Measurements from ENCODE around the gene DSPP.

- TF ChIP-seq CTCF (IDR thresholded peaks at IDR 0.05) (no peak), RCOR1 (IDR thresholded peaks at IDR 0.05; ENCODE audit: low read length) (no peak), EZH2phosphoT487 (IDR thresholded peaks at IDR 0.05; ENCODE audit: borderline replicate concordance, low read depth) (no peak), PBX3 (IDR thresholded peaks at IDR 0.05) (no peak), YY1 (IDR thresholded peaks at IDR 0.05; ENCODE audit: low read depth) (no peak), TAF1 (IDR thresholded peaks at IDR 0.05; ENCODE audit: borderline replicate concordance, low read depth, low read length) (no peak), POLR2AphosphoS5 (IDR thresholded peaks at IDR 0.05; ENCODE audit: low read depth, low read length) (no peak), GABPA (IDR thresholded peaks at IDR 0.05; ENCODE audit: low read depth) (no peak), NRF1 (IDR thresholded peaks at IDR 0.05; ENCODE audit: low read depth, low read length) (no peak), RAD21 (IDR thresholded peaks at IDR 0.05; ENCODE audit: low read length) (no peak), FOXM1 (IDR thresholded peaks at IDR 0.05; ENCODE audit: low read depth) (no peak)
- TF ChIP-seq, protein P1, sequence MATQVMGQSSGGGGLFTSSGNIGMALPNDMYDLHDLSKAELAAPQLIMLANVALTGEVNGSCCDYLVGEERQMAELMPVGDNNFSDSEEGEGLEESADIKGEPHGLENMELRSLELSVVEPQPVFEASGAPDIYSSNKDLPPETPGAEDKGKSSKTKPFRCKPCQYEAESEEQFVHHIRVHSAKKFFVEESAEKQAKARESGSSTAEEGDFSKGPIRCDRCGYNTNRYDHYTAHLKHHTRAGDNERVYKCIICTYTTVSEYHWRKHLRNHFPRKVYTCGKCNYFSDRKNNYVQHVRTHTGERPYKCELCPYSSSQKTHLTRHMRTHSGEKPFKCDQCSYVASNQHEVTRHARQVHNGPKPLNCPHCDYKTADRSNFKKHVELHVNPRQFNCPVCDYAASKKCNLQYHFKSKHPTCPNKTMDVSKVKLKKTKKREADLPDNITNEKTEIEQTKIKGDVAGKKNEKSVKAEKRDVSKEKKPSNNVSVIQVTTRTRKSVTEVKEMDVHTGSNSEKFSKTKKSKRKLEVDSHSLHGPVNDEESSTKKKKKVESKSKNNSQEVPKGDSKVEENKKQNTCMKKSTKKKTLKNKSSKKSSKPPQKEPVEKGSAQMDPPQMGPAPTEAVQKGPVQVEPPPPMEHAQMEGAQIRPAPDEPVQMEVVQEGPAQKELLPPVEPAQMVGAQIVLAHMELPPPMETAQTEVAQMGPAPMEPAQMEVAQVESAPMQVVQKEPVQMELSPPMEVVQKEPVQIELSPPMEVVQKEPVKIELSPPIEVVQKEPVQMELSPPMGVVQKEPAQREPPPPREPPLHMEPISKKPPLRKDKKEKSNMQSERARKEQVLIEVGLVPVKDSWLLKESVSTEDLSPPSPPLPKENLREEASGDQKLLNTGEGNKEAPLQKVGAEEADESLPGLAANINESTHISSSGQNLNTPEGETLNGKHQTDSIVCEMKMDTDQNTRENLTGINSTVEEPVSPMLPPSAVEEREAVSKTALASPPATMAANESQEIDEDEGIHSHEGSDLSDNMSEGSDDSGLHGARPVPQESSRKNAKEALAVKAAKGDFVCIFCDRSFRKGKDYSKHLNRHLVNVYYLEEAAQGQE (IDR thresholded peaks at IDR 0.05; ENCODE audit: low read depth, low read length): no peak
- TF ChIP-seq, protein P2, sequence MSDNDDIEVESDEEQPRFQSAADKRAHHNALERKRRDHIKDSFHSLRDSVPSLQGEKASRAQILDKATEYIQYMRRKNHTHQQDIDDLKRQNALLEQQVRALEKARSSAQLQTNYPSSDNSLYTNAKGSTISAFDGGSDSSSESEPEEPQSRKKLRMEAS (IDR thresholded peaks at IDR 0.05; ENCODE audit: low read depth): no peak
- TF ChIP-seq, protein P3, sequence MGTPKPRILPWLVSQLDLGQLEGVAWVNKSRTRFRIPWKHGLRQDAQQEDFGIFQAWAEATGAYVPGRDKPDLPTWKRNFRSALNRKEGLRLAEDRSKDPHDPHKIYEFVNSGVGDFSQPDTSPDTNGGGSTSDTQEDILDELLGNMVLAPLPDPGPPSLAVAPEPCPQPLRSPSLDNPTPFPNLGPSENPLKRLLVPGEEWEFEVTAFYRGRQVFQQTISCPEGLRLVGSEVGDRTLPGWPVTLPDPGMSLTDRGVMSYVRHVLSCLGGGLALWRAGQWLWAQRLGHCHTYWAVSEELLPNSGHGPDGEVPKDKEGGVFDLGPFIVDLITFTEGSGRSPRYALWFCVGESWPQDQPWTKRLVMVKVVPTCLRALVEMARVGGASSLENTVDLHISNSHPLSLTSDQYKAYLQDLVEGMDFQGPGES (IDR thresholded peaks at IDR 0.05; ENCODE audit: low read depth, low read length): no peak
Observed at GRCh38 chr4:87662871-87663270, 54.5 kb downstream of the DSPP start.
